Progenitor cell of endocrine pancreas (in vitro differentiated cells): ENCODE results near the gene SMIM30. TPM values are rescaled to one million over a fixed set of nuclear protein-coding genes. Genes with fewer than 3 reads are reported as not detected.

Source experiments
- DNase-seq: peaks from one replicate; pipeline ENCODE4 v3.0.0; 2021; ENCODE audit warnings: low spot score; ENCODE audit not compliant: unreplicated experiment
- H3K27ac Mint-ChIP-seq: 2 replicates; pipeline ENCODE4 v1.8.0; 2021; ENCODE audit warnings: mild to moderate bottlenecking, moderate library complexity, mixed read lengths
- H3K27me3 Mint-ChIP-seq: 2 replicates; pipeline ENCODE4 v1.8.0; 2021; ENCODE audit warnings: mixed read lengths
- H3K36me3 Mint-ChIP-seq: 2 replicates; pipeline ENCODE4 v1.8.0; 2022; ENCODE audit warnings: mixed read lengths; ENCODE audit not compliant: insufficient read depth
- H3K4me1 Mint-ChIP-seq: 2 replicates; pipeline ENCODE4 v1.8.0; 2021; ENCODE audit warnings: low read depth, mixed read lengths
- H3K4me3 Mint-ChIP-seq: 2 replicates; pipeline ENCODE4 v1.8.0; 2021; ENCODE audit warnings: low read depth, mild to moderate bottlenecking, moderate library complexity, mixed read lengths
- H3K9me3 Mint-ChIP-seq: 2 replicates; pipeline ENCODE4 v1.8.0; 2021; ENCODE audit warnings: low read depth, mixed read lengths
- CTCF ChIP-seq: fragments of 200-600 bp; sonication (generic); IDR thresholded peaks from one replicate; pipeline ENCODE4 v1.5.0; 2021; ENCODE audit warnings: antibody characterized with exemption, mild to moderate bottlenecking; ENCODE audit not compliant: unreplicated experiment
- total RNA-seq: library from RNA; stranded (reverse); gene quantifications from 2 replicates; pipeline ENCODE4 v1.2.1, GENCODE V29; 2021

Gene SMIM30
- total RNA-seq, 1 donor from 2014 or later: 32.8 TPM

GRCh38 chr7:113083816-113084495 is 34.4 kb downstream of the SMIM30 start:
- no peaks in the 10 kb centered on the region for H3K36me3 Mint-ChIP-seq
- H3K4me1 Mint-ChIP-seq: peaks cover 3% of the 10 kb centered on the region
- DNase-seq: no peak
- H3K4me3 Mint-ChIP-seq: no peak overlapping the region
- H3K9me3 Mint-ChIP-seq: no peaks in the 10 kb centered on the region
- peaks cover 13% of the 10 kb centered on the region for H3K27me3 Mint-ChIP-seq
- TF ChIP-seq CTCF: no peak
- H3K27ac Mint-ChIP-seq: no peak overlapping the region

GRCh38 chr7:113083132-113083815 is 35.1 kb downstream of the SMIM30 start:
- Mint-ChIP-seq H3K27me3 (peaks cover 13% of the 10 kb centered on the region), H3K4me3 (no peak overlapping the region), H3K9me3 (no peaks in the 10 kb centered on the region)

GRCh38 chr7:113078331-113078730 is 40.0 kb downstream of the SMIM30 start:
- Mint-ChIP-seq H3K4me1 (peaks cover 5% of the 10 kb centered on the region), H3K27me3 (peaks cover 8% of the 10 kb centered on the region), H3K36me3 (no peaks in the 10 kb centered on the region), H3K27ac (no peak overlapping the region), H3K9me3 (no peaks in the 10 kb centered on the region), H3K4me3 (no peak overlapping the region)
- no peak for DNase-seq
- no peak for TF ChIP-seq CTCF

More at GRCh38 chr7:113083132-113083815, 35.1 kb downstream of the SMIM30 start:
- Mint-ChIP-seq H3K27ac (no peak overlapping the region), H3K4me1 (peaks cover 3% of the 10 kb centered on the region), H3K36me3 (no peaks in the 10 kb centered on the region)
- no peak for DNase-seq
- TF ChIP-seq CTCF: no peak

GRCh38 chr7:113076703-113077102 is 41.7 kb downstream of the SMIM30 start:
- no peak for TF ChIP-seq CTCF
- Mint-ChIP-seq H3K9me3 (no peaks in the 10 kb centered on the region), H3K27ac (no peak overlapping the region), H3K36me3 (no peaks in the 10 kb centered on the region), H3K27me3 (peaks cover 8% of the 10 kb centered on the region), H3K4me1 (peaks cover 5% of the 10 kb centered on the region), H3K4me3 (no peak overlapping the region)
- no peak for DNase-seq

- H3K9me3 Mint-ChIP-seq: no peaks in the 10 kb centered on the region
- no peak overlapping the region for H3K27ac Mint-ChIP-seq
- DNase-seq: no peak
- no peaks in the 10 kb centered on the region for H3K27me3 Mint-ChIP-seq
- no peak overlapping the region for H3K4me3 Mint-ChIP-seq
- no peak for TF ChIP-seq CTCF
- H3K4me1 Mint-ChIP-seq: peaks cover 5% of the 10 kb centered on the region
- H3K36me3 Mint-ChIP-seq: no peaks in the 10 kb centered on the region
These were observed 46.9 kb downstream of the SMIM30 start for GRCh38 chr7:113071465-113071864.

Other genes with a start within 250 kb of the SMIM30 start
- gene GPR85, start 31.7 kb downstream of the SMIM30 start, total RNA-seq: 0.20 and 0.36 TPM in 2 replicates